ENCODE measurements around the gene DEDD.

The DEDD gene

GRCh38 chr1:161096530-161096929, 35.9 kb downstream of the DEDD start:
- in situ Hi-C loops (cut with HindIII; ENCODE audit: low sequenced_read_pairs) = no loop called here

GRCh38 chr1:161096015-161096414, 36.5 kb downstream of the DEDD start:
- in situ Hi-C loops (cut with HindIII; ENCODE audit: low sequenced_read_pairs) = no loop called here

DNA sequence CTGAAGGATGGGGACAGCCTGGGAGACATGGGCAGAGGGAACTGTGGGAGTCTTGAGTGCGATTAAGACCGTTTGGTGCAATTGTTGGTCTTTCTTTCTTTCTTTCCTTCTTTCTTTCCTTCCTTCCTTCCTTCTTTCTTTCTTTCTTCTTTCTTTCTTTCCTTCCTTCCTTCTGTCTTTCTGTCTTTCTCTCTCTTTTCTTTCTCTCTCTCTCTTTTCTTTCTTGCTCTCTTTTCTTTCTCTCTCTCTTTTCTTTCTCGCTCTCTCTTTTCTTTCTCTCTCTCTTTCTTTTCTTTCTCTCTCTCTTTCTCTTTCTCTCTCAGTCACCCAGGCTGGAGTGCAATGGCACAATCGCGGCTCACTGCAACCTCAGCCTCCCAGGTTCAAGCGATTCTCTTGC, 37.2 kb downstream of the DEDD start:
- in situ Hi-C loops (cut with HindIII; ENCODE audit: low sequenced_read_pairs) = no loop called here

DNA sequence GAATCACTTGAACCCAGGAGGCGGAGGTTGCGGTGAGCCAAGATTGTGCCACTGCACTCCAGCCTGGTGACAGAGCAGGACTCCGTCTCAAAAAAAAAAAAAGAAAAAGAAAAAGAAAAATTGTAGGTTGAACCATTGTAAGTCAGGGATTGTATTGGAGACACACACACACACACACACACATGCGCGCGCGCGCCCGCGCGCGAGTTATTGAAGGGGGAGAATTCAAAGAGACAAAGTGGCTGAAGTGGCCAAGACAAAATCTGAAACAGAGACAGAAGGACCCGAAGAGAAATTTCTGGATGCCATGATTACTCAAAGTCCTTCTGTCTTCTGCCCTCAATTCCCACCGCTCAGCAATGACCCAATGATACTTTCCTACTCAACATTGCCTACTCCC, 38.0 kb downstream of the DEDD start:
- in situ Hi-C loops (cut with HindIII; ENCODE audit: low sequenced_read_pairs) = loop anchor here (5.0 kb wide), 3 partner anchors 48 to 92 kb away; no protein-coding TSS in a partner anchor

GRCh38 chr1:161092621-161093028, 39.8 kb downstream of the DEDD start:
- in situ Hi-C loops (cut with HindIII; ENCODE audit: low sequenced_read_pairs) = loop anchor here (5.0 kb wide), 3 partner anchors 50 to 90 kb away; no protein-coding TSS in a partner anchor

DNA sequence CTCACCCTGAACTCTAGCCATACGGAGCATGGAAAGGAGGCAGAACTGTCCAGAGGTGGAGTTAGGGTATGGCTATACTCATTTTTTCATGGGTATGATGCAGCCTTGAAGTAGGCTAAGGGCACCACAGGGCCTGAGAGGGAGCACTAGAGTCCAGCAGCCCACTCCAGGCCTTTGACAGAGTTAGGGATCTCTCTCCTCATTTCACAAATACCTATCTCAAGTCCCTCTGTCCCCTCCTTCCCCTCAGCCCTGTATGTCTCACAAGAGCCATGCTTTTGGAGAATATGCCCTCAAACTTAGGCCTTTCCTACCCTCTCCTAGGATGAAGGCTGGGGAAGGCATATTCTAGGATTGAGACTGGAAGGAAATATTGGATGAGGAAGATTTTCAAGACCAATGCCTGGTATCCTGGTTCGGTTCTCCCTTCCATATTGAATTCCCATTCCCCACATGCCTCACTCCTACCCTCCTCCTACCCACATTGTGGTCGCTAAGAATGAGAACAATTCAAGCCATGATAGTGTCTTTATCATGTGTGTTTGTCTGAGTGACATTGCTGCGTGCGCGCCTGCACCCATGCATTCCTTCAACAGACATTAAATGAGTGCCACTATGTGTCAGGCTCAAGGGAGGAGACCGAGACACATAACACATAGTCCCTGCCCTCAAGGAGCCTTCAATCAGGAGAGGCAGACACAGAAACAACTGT, 40.5 kb downstream of the DEDD start:
- in situ Hi-C loops (cut with HindIII; ENCODE audit: low sequenced_read_pairs) = loop anchor here (5.0 kb wide), 3 partner anchors 50 to 90 kb away; no protein-coding TSS in a partner anchor

GRCh38 chr1:161091093-161091492, 41.4 kb downstream of the DEDD start:
- in situ Hi-C loops (cut with HindIII; ENCODE audit: low sequenced_read_pairs) = loop anchor here (5.0 kb wide), 3 partner anchors 49 to 89 kb away; no protein-coding TSS in a partner anchor

DNA sequence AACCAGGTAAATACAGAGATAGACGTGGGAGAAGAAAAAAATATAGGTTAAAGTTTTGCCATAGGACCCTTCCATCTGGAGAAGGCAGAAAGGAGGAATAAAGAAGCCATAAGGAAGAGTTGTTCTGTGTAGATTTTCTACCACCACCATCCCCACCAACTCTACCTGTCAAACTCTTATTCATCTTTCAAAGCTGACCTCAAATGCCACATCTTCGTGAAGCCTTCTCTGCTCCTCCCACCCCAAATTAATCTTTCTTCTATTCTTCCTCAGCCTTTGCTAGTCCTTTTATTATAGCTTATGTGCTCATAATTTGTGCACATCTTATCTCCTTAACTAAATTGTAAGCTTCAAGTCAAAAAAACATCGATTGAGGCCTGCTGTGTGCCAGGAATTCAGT, 41.9 kb downstream of the DEDD start:
- in situ Hi-C loops (cut with HindIII; ENCODE audit: low sequenced_read_pairs) = loop anchor here (5.0 kb wide), 3 partner anchors 48 to 88 kb away; no protein-coding TSS in a partner anchor

- in situ Hi-C loops (cut with HindIII; ENCODE audit: low sequenced_read_pairs) = loop anchor here (5.0 kb wide), 3 partner anchors 48 to 88 kb away; no protein-coding TSS in a partner anchor
These were observed 42.5 kb downstream of the DEDD start for GRCh38 chr1:161089938-161090337.

DNA sequence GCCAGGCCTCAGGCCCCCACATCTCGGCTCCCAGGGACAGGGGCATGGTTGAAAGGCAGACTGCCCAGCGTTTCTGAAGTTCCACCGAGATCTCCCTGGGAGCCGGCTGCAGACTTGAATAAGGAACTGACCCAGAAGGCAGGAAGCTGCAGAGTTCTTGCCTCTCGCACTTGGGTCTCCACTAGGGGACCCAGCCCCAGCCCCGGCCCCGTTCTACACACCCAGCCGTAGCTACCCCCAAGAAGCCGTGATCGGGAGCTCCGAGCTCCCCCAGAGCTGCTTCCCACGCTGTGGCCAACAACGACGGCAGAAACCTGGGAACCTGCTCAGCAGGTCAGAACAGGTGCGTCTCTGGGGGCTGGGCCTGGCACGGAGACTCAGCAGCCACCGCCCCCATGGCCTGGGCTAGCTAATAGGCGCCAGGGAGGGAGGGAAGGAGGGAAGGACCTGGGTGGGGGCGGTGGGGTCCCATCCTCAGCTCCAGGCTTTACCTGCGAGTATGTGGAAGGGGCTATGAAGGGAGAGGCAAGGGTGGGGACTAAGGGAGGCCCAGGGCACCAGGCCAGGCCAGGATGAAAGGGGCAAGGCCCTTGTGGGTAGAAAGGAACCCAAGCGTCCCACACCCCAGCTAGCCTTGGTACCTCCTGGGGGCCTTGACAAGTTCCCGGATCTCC, 43.1 kb downstream of the DEDD start, which contains the start of gene NECTIN4:
Gene NECTIN4 (minus strand): TSS at position 308 of the 674 bp plus-strand sequence. CDS start 262 bp downstream, at position 46.
- in situ Hi-C loops (cut with HindIII; ENCODE audit: low sequenced_read_pairs) = no loop called here

GRCh38 chr1:161088587-161089110, 43.8 kb downstream of the DEDD start:
- in situ Hi-C loops (cut with HindIII; ENCODE audit: low sequenced_read_pairs) = no loop called here

GRCh38 chr1:161086457-161086856, 46.0 kb downstream of the DEDD start:
- in situ Hi-C loops (cut with HindIII; ENCODE audit: low sequenced_read_pairs) = no loop called here

DNA sequence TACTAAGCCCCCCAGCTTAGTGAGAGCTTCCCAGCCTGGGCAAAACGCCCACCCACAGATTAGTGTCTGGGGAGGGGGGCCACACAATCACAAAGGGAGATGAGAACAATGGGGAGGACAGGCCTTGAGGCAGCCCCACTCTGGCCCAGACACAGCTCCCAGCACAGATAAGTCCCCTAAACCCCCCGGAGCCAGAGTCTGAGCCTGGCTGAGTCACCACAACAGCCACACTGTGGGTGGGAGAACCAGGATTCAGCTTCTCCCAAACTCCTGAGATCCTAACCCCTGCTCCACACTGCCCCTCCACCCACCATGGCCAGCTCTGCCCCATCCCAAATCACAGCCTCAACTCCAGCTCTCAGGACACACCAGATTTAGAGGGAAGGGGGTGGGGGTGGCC, 47.3 kb downstream of the DEDD start:
- in situ Hi-C loops (cut with HindIII; ENCODE audit: low sequenced_read_pairs) = no loop called here

GRCh38 chr1:161084597-161084988, 47.9 kb downstream of the DEDD start:
- in situ Hi-C loops (cut with HindIII; ENCODE audit: low sequenced_read_pairs) = no loop called here

GRCh38 chr1:161083748-161084596, 48.5 kb downstream of the DEDD start:
- in situ Hi-C loops (cut with HindIII; ENCODE audit: low sequenced_read_pairs) = no loop called here

DNA sequence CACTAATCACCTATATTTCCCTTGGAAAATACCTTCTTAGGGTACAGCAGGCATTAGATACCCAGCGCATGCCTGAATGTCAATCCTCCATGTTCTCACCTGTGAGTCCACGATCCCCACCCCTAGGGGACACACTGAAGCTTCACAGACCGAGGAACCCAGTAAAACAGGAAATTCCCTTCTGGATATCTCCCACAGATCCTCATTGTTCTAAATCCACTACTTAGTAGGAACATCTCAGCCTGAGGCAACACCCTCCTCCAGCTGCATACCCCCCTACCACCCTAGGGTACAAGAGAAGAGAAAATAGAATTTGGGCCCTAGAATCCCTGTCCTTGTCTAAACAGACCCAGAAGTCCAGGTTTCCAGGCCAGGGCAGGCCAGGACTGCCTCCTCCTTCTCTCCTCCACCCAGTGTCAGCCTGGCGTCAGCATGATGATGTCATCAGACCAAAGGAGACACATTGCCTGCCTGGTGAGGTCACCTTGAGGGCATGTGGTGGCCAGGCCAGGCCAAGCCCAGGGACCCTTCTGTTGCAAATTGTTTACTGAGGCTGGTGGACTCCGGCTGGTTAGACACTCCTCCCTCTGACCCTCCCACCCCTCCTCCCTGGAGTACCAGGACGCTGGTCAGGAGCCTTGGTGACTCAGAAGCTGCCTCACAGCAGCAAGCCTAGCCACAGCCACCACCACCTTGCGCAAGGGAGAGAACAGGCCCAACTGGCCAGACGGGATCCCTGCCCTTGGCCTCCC, 49.3 kb downstream of the DEDD start:
- in situ Hi-C loops (cut with HindIII; ENCODE audit: low sequenced_read_pairs) = no loop called here

- in situ Hi-C loops (cut with HindIII; ENCODE audit: low sequenced_read_pairs) = no loop called here
These were observed 50.0 kb downstream of the DEDD start for GRCh38 chr1:161082483-161082882.

GRCh38 chr1:161081519-161081918, 50.9 kb downstream of the DEDD start:
- in situ Hi-C loops (cut with HindIII; ENCODE audit: low sequenced_read_pairs) = no loop called here

GRCh38 chr1:161080441-161081405, 51.7 kb downstream of the DEDD start:
- in situ Hi-C loops (cut with HindIII; ENCODE audit: low sequenced_read_pairs) = no loop called here
